Osteoblast (primary cell): Measurements from ENCODE around the gene TGFB1. TPM values are rescaled to one million over a fixed set of nuclear protein-coding genes. Genes with fewer than 3 reads are reported as not detected.
"Not testable (repeated sequence)": the region's sequence is repeated elsewhere in the genome, so short reads cannot be mapped to it uniquely, and the experiment has no call there.

Experiments
- DNase-seq: peaks from one replicate; pipeline ENCODE4 v3.0.0; 2011; ENCODE audit warnings: low spot score, mixed read lengths; ENCODE audit not compliant: insufficient read length; ENCODE audit errors: missing footprints
- H2AFZ ChIP-seq: 2 replicates; pipeline ENCODE4 v1.6.0; 2011; ENCODE audit warnings: mild to moderate bottlenecking, low read length
- H3K27ac ChIP-seq: 2 replicates; pipeline ENCODE4 v1.5.1; 2011; ENCODE audit warnings: mild to moderate bottlenecking, low read depth, low read length, moderate library complexity
- H3K27me3 ChIP-seq: 2 replicates; pipeline ENCODE4 v1.6.0; 2012; ENCODE audit warnings: mild to moderate bottlenecking, control low read depth, inconsistent platforms, low read length, moderate library complexity; ENCODE audit not compliant: insufficient read depth
- H3K36me3 ChIP-seq: 2 replicates; pipeline ENCODE4 v1.5.1; 2011; ENCODE audit warnings: mild to moderate bottlenecking, low read length, control low read depth, moderate library complexity; ENCODE audit not compliant: insufficient read depth
- H3K4me1 ChIP-seq: 2 replicates; pipeline ENCODE4 v1.5.1; 2011; ENCODE audit warnings: mild to moderate bottlenecking, low read length, control low read depth, moderate library complexity; ENCODE audit not compliant: insufficient read depth
- H3K4me2 ChIP-seq: 2 replicates; pipeline ENCODE4 v1.6.0; 2011; ENCODE audit warnings: mild to moderate bottlenecking, low read length; ENCODE audit not compliant: insufficient read depth
- H3K4me3 ChIP-seq: fragments of 200-600 bp; sonication (generic); 3 replicates; pipeline ENCODE4 v1.5.1; 2012; ENCODE audit warnings: mild to moderate bottlenecking, low read length, inconsistent platforms; ENCODE audit not compliant: insufficient read depth
- H3K79me2 ChIP-seq: 2 replicates; pipeline ENCODE4 v1.6.0; 2012; ENCODE audit warnings: mild to moderate bottlenecking, low read length, control low read depth, inconsistent platforms; ENCODE audit not compliant: insufficient read depth
- H3K9me3 ChIP-seq: 2 replicates; pipeline ENCODE4 v1.5.1; 2011; ENCODE audit warnings: low read depth, low read length, control low read depth
- H4K20me1 ChIP-seq: 2 replicates; pipeline ENCODE4 v1.6.0; 2012; ENCODE audit warnings: mild to moderate bottlenecking, low read length, control low read depth; ENCODE audit not compliant: insufficient read depth
- CTCF ChIP-seq: IDR thresholded peaks from 2 replicates; pipeline ENCODE4 v1.5.1; 2011; ENCODE audit warnings: mild to moderate bottlenecking, low read depth, low read length, moderate library complexity; ENCODE audit errors: extremely low read depth
- total RNA-seq: library from RNA; depleted of rRNA; stranded (reverse); fragments of >200 nt; gene quantifications from 2 replicates; pipeline ENCODE4 v1.2.3, GENCODE V29; 2012

Gene TGFB1
- total RNA-seq, 1 donor, result 17.4 TPM

GRCh38 chr19:41376241-41376997, 22.7 kb upstream of the TGFB1 start, which contains the start of gene TMEM91:
TSS of gene TMEM91 (plus strand) at chr19:41376533. CDS start at chr19:41378310, 1,777 bp downstream.
- no peak for TF ChIP-seq CTCF
- DNase-seq, result peak; percentile 88
- no peaks in the 10 kb centered on the region for H3K27me3 ChIP-seq
- H3K9me3 ChIP-seq, result no peaks in the 10 kb centered on the region
- H2AFZ ChIP-seq, result peak within 1 kb of the TSS; percentile 91
- H3K4me2 ChIP-seq, result peak within 1 kb of the TSS; percentile 99
- H3K36me3 ChIP-seq, result no peaks in the 10 kb centered on the region
- H3K4me3 ChIP-seq, result peak within 1 kb of the TSS; percentile 81
- peak within 1 kb of the TSS; percentile 41 for H3K27ac ChIP-seq
- H3K79me2 ChIP-seq, result peaks cover 18% of the 10 kb centered on the region
- peaks cover 12% of the 10 kb centered on the region for H3K4me1 ChIP-seq
- peaks cover 13% of the 10 kb centered on the region for H4K20me1 ChIP-seq

GRCh38 chr19:41373993-41374392, 20.3 kb upstream of the TGFB1 start:
- Histone ChIP-seq H3K79me2 (peaks cover 26% of the 10 kb centered on the region), H3K9me3 (no peaks in the 10 kb centered on the region), H4K20me1 (peaks cover 13% of the 10 kb centered on the region), H3K4me2 (peak overlapping the region; percentile 11), H3K36me3 (no peaks in the 10 kb centered on the region), H3K27me3 (no peaks in the 10 kb centered on the region), H3K27ac (no peak overlapping the region), H3K4me3 (no peak overlapping the region), H2AFZ (no peak overlapping the region), H3K4me1 (peaks cover 12% of the 10 kb centered on the region)
- TF ChIP-seq CTCF, result no peak
- DNase-seq, result peak; percentile 85

GRCh38 chr19:41372501-41372900, 18.8 kb upstream of the TGFB1 start:
- Histone ChIP-seq H3K27ac (no peak overlapping the region), H3K4me2 (no peak overlapping the region), H3K27me3 (no peaks in the 10 kb centered on the region), H2AFZ (no peak overlapping the region), H3K36me3 (no peaks in the 10 kb centered on the region), H3K4me3 (no peak overlapping the region), H3K9me3 (no peaks in the 10 kb centered on the region), H4K20me1 (peaks cover 13% of the 10 kb centered on the region), H3K79me2 (peaks cover 31% of the 10 kb centered on the region), H3K4me1 (peaks cover 24% of the 10 kb centered on the region)
- DNase-seq, result no peak
- TF ChIP-seq CTCF, result no peak

- Histone ChIP-seq H4K20me1 (peaks cover 13% of the 10 kb centered on the region), H3K27me3 (no peaks in the 10 kb centered on the region), H3K4me2 (no peak overlapping the region), H2AFZ (no peak overlapping the region), H3K9me3 (no peaks in the 10 kb centered on the region), H3K36me3 (no peaks in the 10 kb centered on the region), H3K4me3 (no peak overlapping the region), H3K4me1 (peaks cover 20% of the 10 kb centered on the region), H3K79me2 (peaks cover 37% of the 10 kb centered on the region), H3K27ac (no peak overlapping the region)
- no peak for TF ChIP-seq CTCF
- DNase-seq, result no peak
Observed at GRCh38 chr19:41371541-41371940, 17.8 kb upstream of the TGFB1 start.

GRCh38 chr19:41371119-41371518, 17.4 kb upstream of the TGFB1 start:
- not testable (repeated sequence) for H3K36me3 ChIP-seq, H2AFZ ChIP-seq, DNase-seq, H3K9me3 ChIP-seq, H3K27ac ChIP-seq, H3K27me3 ChIP-seq, H3K4me2 ChIP-seq, H3K4me3 ChIP-seq
- Histone ChIP-seq H4K20me1 (peaks cover 13% of the 10 kb centered on the region), H3K79me2 (peaks cover 41% of the 10 kb centered on the region), H3K4me1 (peaks cover 18% of the 10 kb centered on the region)
